T-helper 2 cell treated with Interferon-gamma antibody and Interleukin-4, amounts not matched to agents 5 μg/mL and 100 μg/mL, for 36 hours (primary cell): ENCODE data around the gene HOXC12.

Experiments
- DNase-seq: peaks from one replicate; pipeline ENCODE4 v3.0.0; 2021; ENCODE audit warnings: low spot score
- H3K27ac Mint-ChIP-seq: one replicate; pipeline ENCODE4 v1.8.0; 2021; ENCODE audit warnings: mild to moderate bottlenecking, mixed read lengths
- H3K27me3 Mint-ChIP-seq: one replicate; pipeline ENCODE4 v1.8.0; 2021; ENCODE audit warnings: low read depth, mixed read lengths
- H3K36me3 Mint-ChIP-seq: one replicate; pipeline ENCODE4 v1.8.0; 2021; ENCODE audit warnings: low read depth, mixed read lengths
- H3K4me1 Mint-ChIP-seq: one replicate; pipeline ENCODE4 v1.8.0; 2021; ENCODE audit warnings: low read depth, mixed read lengths
- H3K4me3 Mint-ChIP-seq: one replicate; pipeline ENCODE4 v1.8.0; 2022; ENCODE audit warnings: mild to moderate bottlenecking, moderate library complexity, mixed read lengths
- H3K9me3 Mint-ChIP-seq: one replicate; pipeline ENCODE4 v1.8.0; 2021; ENCODE audit warnings: mixed read lengths

Gene HOXC12

DNA sequence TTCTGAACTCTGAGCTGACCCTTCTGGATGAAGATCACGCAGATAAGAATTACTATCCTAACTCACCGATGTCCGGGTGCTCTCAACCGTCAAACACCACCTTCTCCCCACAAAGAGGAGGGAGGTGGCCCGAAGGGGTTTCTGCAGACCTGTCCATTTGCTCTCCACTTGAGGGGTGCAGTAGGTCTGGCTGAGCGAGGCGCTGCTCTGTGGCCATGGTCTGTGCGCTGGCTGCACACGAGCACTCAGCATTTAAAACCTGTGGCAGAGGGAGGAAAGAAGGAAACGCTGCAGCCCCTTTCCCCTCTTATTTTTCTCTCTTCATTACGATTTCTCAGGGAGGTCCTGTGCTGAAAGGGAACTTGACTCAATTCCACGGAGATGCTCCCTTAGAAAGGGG lies 17.6 kb upstream of the HOXC12 start:
- H3K27ac Mint-ChIP-seq, result no peak overlapping the region

GRCh38 chr12:53937596-53938325 lies 16.9 kb upstream of the HOXC12 start:
- H3K4me3 Mint-ChIP-seq, result no peak overlapping the region
- H3K27ac Mint-ChIP-seq, result no peak overlapping the region
- peaks cover 2% of the 10 kb centered on the region for H3K36me3 Mint-ChIP-seq
- no peak for DNase-seq
- no peaks in the 10 kb centered on the region for H3K4me1 Mint-ChIP-seq
- H3K27me3 Mint-ChIP-seq, result peaks cover 91% of the 10 kb centered on the region
- H3K9me3 Mint-ChIP-seq, result no peaks in the 10 kb centered on the region

More for the DNA sequence above, 17.6 kb upstream of the HOXC12 start:
- DNase-seq, result no peak
- Mint-ChIP-seq H3K4me3 (no peak overlapping the region), H3K36me3 (peaks cover 2% of the 10 kb centered on the region), H3K9me3 (no peaks in the 10 kb centered on the region), H3K27me3 (peaks cover 92% of the 10 kb centered on the region), H3K4me1 (no peaks in the 10 kb centered on the region)

DNA sequence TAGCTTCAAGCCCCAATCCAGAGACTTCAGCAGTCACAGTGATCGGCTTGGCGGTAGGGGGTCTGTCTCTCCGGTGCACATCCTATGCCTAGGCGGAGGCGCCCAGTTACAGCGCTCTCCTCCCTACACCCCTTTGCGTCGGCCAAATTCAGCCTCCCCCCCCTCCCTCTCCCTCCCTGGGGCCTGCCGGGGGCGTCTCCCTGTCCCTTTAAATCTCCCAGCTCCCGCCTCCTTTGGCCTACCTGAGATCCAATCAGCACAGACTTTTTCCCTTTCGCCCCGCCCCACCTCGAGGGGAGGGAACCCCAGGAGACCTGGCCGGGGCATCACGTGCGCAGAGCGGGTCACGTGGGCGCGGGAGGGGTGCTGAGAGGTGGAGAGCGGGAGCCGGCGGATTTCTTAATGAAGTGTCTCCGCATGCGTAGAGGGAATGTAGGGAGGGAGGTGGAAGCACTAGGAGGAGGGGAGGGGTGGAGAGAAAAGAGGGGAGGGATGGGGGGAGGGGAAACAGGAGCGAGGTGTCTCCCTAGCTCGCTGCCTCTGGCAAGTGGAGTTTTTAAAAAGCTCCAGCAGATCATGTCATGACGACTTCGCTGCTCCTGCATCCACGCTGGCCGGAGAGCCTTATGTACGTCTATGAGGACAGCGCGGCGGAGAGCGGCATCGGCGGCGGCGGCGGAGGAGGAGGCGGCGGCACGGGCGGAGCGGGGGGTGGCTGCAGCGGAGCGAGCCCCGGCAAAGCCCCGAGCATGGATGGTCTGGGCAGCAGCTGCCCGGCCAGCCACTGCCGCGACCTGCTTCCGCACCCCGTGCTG lies 16.2 kb upstream of the HOXC12 start, which contains the start of gene HOXC13:
Gene HOXC13 (plus strand): TSS at position 506 of the 815 bp plus-strand sequence. CDS start 76 bp downstream, at position 582.
- H3K4me3 Mint-ChIP-seq, result no peak within 1 kb of the TSS

DNA sequence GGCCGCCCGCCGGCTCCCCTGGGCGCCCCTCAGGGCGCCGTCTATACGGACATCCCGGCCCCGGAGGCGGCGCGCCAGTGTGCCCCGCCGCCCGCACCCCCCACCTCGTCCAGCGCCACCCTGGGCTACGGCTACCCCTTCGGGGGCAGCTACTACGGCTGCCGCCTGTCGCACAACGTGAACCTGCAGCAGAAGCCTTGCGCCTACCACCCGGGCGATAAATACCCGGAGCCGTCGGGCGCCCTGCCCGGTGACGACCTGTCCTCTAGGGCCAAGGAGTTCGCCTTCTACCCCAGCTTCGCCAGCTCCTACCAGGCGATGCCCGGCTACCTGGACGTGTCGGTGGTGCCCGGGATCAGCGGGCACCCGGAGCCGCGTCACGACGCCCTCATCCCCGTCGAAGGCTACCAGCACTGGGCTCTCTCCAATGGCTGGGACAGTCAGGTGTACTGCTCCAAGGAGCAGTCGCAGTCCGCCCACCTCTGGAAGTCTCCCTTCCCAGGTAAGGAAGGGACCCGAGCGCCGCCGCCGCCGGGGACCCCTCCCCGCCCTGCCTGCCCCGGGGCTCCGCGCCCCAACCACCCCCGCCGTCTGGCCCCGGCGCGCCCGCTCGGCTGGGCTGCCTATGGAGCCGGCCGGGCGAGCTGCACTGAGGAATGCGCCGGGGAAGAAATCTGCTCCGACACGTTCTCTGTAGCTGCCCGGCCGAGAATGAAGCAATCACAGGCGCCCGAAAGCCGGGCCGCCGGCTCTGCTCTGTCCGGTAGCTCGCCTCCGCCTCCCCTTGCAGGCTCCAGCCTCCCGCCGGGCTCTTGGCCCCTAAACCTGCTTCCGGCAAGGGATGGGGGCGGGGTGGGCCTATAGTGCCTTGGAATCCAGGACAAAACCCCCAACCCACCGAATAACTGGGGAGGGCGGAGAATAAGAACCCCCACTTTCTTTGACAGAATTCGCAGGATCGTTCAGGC lies 15.3 kb upstream of the HOXC12 start:
- H3K27ac Mint-ChIP-seq, result peak overlapping the region; percentile 45
- peaks cover 90% of the 10 kb centered on the region for H3K27me3 Mint-ChIP-seq

More for the DNA sequence above, 16.2 kb upstream of the HOXC12 start, which contains the start of gene HOXC13:
- peak within 1 kb of the TSS; percentile 15 for H3K27ac Mint-ChIP-seq
- H3K9me3 Mint-ChIP-seq, result no peaks in the 10 kb centered on the region
- DNase-seq, result no peak
- H3K27me3 Mint-ChIP-seq, result peaks cover 90% of the 10 kb centered on the region
- H3K36me3 Mint-ChIP-seq, result peaks cover 2% of the 10 kb centered on the region
- H3K4me1 Mint-ChIP-seq, result no peaks in the 10 kb centered on the region

DNA sequence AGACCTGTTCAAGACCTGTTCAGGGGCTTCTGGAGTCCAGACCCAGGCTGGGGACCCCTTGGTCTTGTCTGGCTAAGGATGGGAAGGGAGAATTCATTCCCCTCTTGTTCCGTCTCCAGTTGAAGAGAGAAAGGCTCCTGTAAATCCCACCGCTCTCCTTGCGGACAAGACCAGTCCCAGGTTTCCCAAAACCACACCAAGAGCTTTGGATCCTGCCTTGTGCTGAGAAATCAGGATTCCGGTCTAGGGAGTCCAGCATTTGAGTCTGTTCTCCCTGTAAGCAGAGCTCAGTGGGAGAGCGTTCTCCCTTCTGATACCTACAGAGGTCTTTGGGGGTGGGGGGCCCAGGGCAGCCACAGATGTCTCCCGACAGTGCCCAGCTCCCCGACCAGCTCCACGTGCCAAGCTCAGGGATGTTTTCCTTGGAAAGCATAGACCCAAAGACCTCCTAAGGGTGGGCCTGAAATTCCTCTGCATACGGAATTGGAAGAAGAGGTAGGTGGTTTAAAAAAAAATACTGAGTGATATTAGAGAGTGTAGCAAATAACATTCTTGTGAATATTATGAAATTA lies 14.2 kb upstream of the HOXC12 start:
- Mint-ChIP-seq H3K4me1 (no peaks in the 10 kb centered on the region), H3K4me3 (no peak overlapping the region), H3K27me3 (peaks cover 90% of the 10 kb centered on the region), H3K36me3 (peaks cover 2% of the 10 kb centered on the region), H3K9me3 (no peaks in the 10 kb centered on the region), H3K27ac (no peak overlapping the region)
- no peak for DNase-seq

More for the DNA sequence above, 15.3 kb upstream of the HOXC12 start:
- H3K4me1 Mint-ChIP-seq, result no peaks in the 10 kb centered on the region
- no peaks in the 10 kb centered on the region for H3K9me3 Mint-ChIP-seq
- peaks cover 2% of the 10 kb centered on the region for H3K36me3 Mint-ChIP-seq
- H3K4me3 Mint-ChIP-seq, result no peak overlapping the region
- no peak for DNase-seq

GRCh38 chr12:53941187-53941586 lies 13.5 kb upstream of the HOXC12 start:
- no peak overlapping the region for H3K27ac Mint-ChIP-seq
- H3K27me3 Mint-ChIP-seq, result peaks cover 90% of the 10 kb centered on the region
- H3K4me1 Mint-ChIP-seq, result no peaks in the 10 kb centered on the region
- no peaks in the 10 kb centered on the region for H3K9me3 Mint-ChIP-seq
- no peak for DNase-seq
- H3K36me3 Mint-ChIP-seq, result peaks cover 2% of the 10 kb centered on the region
- no peak overlapping the region for H3K4me3 Mint-ChIP-seq

DNA sequence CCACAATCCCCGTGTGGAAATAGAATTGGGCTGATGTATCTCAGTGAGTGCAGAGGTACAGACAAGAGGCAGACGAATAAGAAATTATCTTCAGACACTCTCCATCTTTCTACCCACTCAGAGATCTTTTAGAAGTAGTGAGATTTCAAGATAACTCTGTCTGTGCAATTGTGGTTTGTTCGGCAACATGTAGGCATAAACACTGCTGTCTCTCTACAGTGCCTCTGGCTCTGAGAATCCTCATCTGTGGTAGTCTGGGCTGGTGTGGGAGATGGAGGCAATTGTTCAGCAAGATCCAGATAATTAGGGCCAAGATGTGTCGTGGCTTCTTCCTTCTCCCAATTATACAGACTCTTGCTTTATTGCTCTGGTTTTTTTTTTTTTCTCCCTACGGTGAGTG lies 13.0 kb upstream of the HOXC12 start:
- H3K4me1 Mint-ChIP-seq, result no peaks in the 10 kb centered on the region

DNA sequence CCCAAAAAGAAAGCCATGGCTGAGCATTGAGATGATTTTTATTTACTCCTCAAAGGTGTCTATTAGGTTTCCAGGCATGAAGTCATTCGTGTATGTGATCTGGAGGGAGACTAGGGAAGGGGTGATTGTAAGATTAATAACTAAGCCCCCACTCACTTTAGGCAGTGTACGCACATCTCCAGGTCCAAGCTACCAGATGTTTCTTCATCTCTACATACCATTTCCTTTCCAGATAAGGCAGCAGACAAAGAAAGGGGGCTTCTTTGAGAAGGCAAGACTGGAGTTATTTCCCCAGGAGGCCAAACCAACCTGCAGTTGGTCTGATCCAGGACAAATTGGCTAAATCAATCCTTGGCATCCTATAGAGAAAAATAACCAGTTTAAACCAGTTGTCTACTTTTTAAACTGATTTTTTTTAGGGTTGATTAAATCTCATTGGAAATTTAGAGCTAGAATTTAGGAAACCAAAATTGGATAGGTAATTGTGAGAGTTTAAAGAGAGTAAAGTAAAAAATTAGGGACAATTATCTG lies 12.2 kb upstream of the HOXC12 start:
- no peak for DNase-seq
- no peak overlapping the region for H3K27ac Mint-ChIP-seq
- peaks cover 91% of the 10 kb centered on the region for H3K27me3 Mint-ChIP-seq
- H3K36me3 Mint-ChIP-seq, result peaks cover 2% of the 10 kb centered on the region
- no peaks in the 10 kb centered on the region for H3K4me1 Mint-ChIP-seq
- no peaks in the 10 kb centered on the region for H3K9me3 Mint-ChIP-seq
- H3K4me3 Mint-ChIP-seq, result no peak overlapping the region

More for the DNA sequence above, 13.0 kb upstream of the HOXC12 start:
- Mint-ChIP-seq H3K9me3 (no peaks in the 10 kb centered on the region), H3K27ac (no peak overlapping the region), H3K36me3 (peaks cover 2% of the 10 kb centered on the region), H3K4me3 (no peak overlapping the region), H3K27me3 (peaks cover 91% of the 10 kb centered on the region)
- DNase-seq, result no peak

DNA sequence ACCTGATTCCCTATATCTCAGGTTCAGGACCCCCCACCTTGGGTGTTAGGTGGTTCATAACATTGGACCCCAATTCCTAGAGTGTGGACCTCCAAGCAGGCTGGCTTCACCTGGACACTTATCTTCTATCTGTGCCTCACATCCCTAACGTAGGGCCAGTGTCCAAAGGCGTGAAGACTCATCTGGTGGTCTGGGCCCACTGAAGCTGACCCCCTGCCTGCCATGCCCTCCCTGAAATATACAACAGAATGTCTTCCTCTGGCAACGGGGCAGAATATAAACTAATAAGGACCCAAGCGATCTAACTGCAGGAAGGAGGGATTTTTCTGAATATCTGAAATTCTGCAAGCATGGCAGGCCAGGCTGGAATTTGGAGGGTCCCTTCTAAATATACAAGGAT lies 10.5 kb upstream of the HOXC12 start:
- DNase-seq, result no peak
- peaks cover 2% of the 10 kb centered on the region for H3K36me3 Mint-ChIP-seq
- H3K27ac Mint-ChIP-seq, result no peak overlapping the region
- no peaks in the 10 kb centered on the region for H3K4me1 Mint-ChIP-seq
- H3K9me3 Mint-ChIP-seq, result no peaks in the 10 kb centered on the region
- no peak overlapping the region for H3K4me3 Mint-ChIP-seq
- peaks cover 95% of the 10 kb centered on the region for H3K27me3 Mint-ChIP-seq

- peaks cover under 1% of the 10 kb centered on the region for H3K36me3 Mint-ChIP-seq
- H3K27me3 Mint-ChIP-seq, result peaks cover 97% of the 10 kb centered on the region
- no peak overlapping the region for H3K27ac Mint-ChIP-seq
- DNase-seq, result no peak
- no peaks in the 10 kb centered on the region for H3K9me3 Mint-ChIP-seq
- H3K4me1 Mint-ChIP-seq, result no peaks in the 10 kb centered on the region
- no peak overlapping the region for H3K4me3 Mint-ChIP-seq
Observed at GRCh38 chr12:53944907-53945847, 9.5 kb upstream of the HOXC12 start.

DNA sequence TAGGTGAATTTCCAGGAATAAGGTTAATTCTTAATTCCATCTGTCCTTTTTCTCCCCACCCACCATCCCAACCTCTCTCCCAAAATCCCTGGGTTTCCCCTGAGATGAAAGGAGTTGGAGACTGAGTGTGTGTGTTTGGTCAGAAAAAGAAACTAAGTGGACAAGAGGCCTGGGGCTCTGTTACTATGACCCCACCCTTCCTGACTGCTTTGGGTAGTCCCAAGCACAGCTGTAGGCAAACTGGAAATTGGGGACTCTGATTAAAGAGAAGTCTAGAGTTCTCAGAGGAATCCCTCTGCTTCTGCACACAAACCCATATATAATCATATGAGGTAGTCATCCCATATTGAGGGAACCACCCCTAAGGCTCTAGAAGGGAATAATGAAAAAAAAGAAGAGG lies 7.0 kb upstream of the HOXC12 start:
- H3K27ac Mint-ChIP-seq, result no peak overlapping the region
- peaks cover 98% of the 10 kb centered on the region for H3K27me3 Mint-ChIP-seq
- H3K9me3 Mint-ChIP-seq, result no peaks in the 10 kb centered on the region
- H3K4me3 Mint-ChIP-seq, result no peak overlapping the region
- no peak for DNase-seq
- no peaks in the 10 kb centered on the region for H3K36me3 Mint-ChIP-seq
- H3K4me1 Mint-ChIP-seq, result peaks cover 2% of the 10 kb centered on the region
